ENCODE results near the gene BANF2. TPM values are rescaled to one million over a fixed set of nuclear protein-coding genes. Genes with fewer than 3 reads are reported as not detected.

The BANF2 gene
- total and polyA plus RNA-seq, 2 of the 8 experiments (the other 6 are each of a cell fraction or from before 2014, with no cell fraction given) = not detected

DNA sequence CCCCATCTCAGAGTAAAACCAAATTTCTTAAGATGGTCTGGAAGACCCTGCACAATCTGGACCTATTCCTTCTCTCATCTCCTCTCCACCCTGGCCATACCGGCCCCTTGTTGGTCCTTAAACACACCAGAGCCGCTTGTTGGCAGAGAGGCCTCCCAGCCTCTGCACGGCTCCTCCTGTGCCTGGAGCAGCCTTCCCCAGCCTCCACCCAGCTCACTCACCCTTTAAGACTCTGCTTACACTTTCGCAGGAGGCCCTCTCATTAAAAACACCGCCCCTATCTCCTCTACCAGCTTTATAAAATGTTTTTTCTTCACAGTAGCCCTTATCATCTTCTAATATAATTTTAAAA, 49.8 kb downstream of the BANF2 start (continued):
- TF ChIP-seq, protein P1, sequence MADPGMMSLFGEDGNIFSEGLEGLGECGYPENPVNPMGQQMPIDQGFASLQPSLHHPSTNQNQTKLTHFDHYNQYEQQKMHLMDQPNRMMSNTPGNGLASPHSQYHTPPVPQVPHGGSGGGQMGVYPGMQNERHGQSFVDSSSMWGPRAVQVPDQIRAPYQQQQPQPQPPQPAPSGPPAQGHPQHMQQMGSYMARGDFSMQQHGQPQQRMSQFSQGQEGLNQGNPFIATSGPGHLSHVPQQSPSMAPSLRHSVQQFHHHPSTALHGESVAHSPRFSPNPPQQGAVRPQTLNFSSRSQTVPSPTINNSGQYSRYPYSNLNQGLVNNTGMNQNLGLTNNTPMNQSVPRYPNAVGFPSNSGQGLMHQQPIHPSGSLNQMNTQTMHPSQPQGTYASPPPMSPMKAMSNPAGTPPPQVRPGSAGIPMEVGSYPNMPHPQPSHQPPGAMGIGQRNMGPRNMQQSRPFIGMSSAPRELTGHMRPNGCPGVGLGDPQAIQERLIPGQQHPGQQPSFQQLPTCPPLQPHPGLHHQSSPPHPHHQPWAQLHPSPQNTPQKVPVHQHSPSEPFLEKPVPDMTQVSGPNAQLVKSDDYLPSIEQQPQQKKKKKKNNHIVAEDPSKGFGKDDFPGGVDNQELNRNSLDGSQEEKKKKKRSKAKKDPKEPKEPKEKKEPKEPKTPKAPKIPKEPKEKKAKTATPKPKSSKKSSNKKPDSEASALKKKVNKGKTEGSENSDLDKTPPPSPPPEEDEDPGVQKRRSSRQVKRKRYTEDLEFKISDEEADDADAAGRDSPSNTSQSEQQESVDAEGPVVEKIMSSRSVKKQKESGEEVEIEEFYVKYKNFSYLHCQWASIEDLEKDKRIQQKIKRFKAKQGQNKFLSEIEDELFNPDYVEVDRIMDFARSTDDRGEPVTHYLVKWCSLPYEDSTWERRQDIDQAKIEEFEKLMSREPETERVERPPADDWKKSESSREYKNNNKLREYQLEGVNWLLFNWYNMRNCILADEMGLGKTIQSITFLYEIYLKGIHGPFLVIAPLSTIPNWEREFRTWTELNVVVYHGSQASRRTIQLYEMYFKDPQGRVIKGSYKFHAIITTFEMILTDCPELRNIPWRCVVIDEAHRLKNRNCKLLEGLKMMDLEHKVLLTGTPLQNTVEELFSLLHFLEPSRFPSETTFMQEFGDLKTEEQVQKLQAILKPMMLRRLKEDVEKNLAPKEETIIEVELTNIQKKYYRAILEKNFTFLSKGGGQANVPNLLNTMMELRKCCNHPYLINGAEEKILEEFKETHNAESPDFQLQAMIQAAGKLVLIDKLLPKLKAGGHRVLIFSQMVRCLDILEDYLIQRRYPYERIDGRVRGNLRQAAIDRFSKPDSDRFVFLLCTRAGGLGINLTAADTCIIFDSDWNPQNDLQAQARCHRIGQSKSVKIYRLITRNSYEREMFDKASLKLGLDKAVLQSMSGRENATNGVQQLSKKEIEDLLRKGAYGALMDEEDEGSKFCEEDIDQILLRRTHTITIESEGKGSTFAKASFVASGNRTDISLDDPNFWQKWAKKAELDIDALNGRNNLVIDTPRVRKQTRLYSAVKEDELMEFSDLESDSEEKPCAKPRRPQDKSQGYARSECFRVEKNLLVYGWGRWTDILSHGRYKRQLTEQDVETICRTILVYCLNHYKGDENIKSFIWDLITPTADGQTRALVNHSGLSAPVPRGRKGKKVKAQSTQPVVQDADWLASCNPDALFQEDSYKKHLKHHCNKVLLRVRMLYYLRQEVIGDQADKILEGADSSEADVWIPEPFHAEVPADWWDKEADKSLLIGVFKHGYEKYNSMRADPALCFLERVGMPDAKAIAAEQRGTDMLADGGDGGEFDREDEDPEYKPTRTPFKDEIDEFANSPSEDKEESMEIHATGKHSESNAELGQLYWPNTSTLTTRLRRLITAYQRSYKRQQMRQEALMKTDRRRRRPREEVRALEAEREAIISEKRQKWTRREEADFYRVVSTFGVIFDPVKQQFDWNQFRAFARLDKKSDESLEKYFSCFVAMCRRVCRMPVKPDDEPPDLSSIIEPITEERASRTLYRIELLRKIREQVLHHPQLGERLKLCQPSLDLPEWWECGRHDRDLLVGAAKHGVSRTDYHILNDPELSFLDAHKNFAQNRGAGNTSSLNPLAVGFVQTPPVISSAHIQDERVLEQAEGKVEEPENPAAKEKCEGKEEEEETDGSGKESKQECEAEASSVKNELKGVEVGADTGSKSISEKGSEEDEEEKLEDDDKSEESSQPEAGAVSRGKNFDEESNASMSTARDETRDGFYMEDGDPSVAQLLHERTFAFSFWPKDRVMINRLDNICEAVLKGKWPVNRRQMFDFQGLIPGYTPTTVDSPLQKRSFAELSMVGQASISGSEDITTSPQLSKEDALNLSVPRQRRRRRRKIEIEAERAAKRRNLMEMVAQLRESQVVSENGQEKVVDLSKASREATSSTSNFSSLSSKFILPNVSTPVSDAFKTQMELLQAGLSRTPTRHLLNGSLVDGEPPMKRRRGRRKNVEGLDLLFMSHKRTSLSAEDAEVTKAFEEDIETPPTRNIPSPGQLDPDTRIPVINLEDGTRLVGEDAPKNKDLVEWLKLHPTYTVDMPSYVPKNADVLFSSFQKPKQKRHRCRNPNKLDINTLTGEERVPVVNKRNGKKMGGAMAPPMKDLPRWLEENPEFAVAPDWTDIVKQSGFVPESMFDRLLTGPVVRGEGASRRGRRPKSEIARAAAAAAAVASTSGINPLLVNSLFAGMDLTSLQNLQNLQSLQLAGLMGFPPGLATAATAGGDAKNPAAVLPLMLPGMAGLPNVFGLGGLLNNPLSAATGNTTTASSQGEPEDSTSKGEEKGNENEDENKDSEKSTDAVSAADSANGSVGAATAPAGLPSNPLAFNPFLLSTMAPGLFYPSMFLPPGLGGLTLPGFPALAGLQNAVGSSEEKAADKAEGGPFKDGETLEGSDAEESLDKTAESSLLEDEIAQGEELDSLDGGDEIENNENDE (IDR thresholded peaks at IDR 0.05; ENCODE audit: insufficient replicate concordance, low read length) = no peak
- TF ChIP-seq PHF8 (conservative IDR thresholded peaks at IDR 0.05; ENCODE audit: low read depth, low read length) (no peak), CREB1 (IDR thresholded peaks at IDR 0.05) (no peak), JUND (IDR thresholded peaks at IDR 0.05; ENCODE audit: low read length) (no peak)
